Measurements from ENCODE around the gene ASPHD2.
"Not testable (repeated sequence)": the region's sequence is repeated elsewhere in the genome, so short reads cannot be mapped to it uniquely, and the experiment has no call there.

Gene ASPHD2

GRCh38 chr22:26398741-26399153 lies 30.3 kb upstream of the ASPHD2 start:
- H3K27ac ChIP-seq (ENCODE audit: low read length): no peak overlapping the region
- no peaks in the 10 kb centered on the region for H3K27me3 ChIP-seq (ENCODE audit: insufficient read depth, low read length)
- H3K4me1 ChIP-seq (ENCODE audit: insufficient read depth, low read length): no peaks in the 10 kb centered on the region
- no peak overlapping the region for H3K9ac ChIP-seq (ENCODE audit: low read depth, low read length)
- H3K4me3 ChIP-seq (ENCODE audit: low read length): no peak overlapping the region
- no peaks in the 10 kb centered on the region for H3K9me3 ChIP-seq (ENCODE audit: insufficient read depth, low read depth, low read length)
- no peaks in the 10 kb centered on the region for H3K36me3 ChIP-seq (ENCODE audit: insufficient read depth, low read depth, low read length)

DNA sequence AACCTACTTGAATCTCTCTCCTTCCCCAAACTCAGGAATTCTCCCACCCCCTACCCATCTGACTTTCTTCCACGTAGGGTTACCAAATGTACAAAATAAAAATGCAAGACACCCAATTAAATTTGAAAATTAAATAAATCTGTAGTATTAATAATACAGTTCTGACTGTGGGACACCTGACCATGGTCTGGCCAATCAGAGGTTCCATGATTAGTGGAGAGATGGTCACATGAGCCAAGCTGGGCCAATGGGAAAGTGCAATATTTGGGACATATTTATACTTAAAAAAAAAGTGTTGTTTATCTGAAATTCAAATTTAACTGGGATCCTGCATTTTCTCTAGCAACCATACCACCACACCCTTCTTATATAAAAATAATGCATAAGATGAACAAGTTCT lies 29.8 kb upstream of the ASPHD2 start:
- no peaks in the 10 kb centered on the region for H3K9me3 ChIP-seq (ENCODE audit: insufficient read depth, low read depth, low read length)
- no peak overlapping the region for H3K4me3 ChIP-seq (ENCODE audit: low read length)
- no peak overlapping the region for H3K9ac ChIP-seq (ENCODE audit: low read depth, low read length)
- H3K36me3 ChIP-seq (ENCODE audit: insufficient read depth, low read depth, low read length): no peaks in the 10 kb centered on the region
- no peaks in the 10 kb centered on the region for H3K4me1 ChIP-seq (ENCODE audit: insufficient read depth, low read length)
- no peak overlapping the region for H3K27ac ChIP-seq (ENCODE audit: low read length)
- H3K27me3 ChIP-seq (ENCODE audit: insufficient read depth, low read length): no peaks in the 10 kb centered on the region

DNA sequence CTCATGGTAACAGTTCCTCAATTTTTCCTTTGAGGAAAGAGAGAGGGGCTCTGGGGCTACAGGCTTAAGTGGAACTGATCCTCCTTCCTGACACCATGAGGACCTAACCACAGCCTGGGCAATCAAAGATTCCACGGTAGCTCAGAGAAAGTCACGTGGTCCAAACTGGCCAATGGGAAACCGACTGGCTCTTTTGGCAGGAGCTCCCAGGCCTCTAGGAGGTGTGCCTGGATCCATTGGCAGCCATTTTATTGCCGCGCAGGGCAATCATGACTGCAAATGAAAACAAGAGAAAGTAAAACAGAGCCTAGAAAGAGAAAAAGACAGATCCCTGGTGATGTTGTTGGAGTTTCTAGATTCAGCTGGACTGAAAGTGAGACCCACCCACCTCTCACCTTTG lies 27.3 kb upstream of the ASPHD2 start:
- Histone ChIP-seq H3K27me3 (ENCODE audit: insufficient read depth, low read length) (no peaks in the 10 kb centered on the region), H3K4me3 (ENCODE audit: low read length) (no peak overlapping the region), H3K27ac (ENCODE audit: low read length) (no peak overlapping the region)

DNA sequence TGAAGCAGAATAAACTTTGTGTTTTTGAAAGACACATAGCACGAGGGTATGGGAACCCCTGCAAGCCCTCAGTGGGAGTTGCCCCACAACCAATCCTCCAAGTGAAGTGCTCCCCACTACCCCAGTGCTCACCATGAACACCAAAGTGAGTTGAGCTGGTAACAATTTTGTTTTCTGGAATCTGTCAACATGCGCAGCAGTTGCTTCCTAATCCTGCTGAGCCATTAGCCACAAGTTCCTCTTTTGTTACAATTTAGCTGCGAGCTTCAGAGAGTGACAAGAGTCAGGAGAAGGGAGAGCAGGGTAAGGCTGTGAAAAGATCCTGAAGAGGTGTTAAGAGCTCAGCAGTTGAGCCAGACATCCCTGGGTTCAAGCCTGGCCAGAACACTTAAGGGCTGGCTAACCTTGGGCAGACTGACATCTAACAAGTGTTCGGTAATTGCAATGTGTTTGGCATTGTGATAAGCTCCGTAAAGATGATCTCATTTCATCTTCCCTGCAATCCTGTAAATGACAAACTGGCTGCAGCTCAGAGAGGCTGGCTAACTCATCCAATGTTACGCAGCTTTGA lies 24.1 kb upstream of the ASPHD2 start:
- Histone ChIP-seq H3K36me3 (ENCODE audit: insufficient read depth, low read depth, low read length) (no peaks in the 10 kb centered on the region), H3K9ac (ENCODE audit: low read depth, low read length) (no peak overlapping the region), H3K4me1 (ENCODE audit: insufficient read depth, low read length) (peaks cover 3% of the 10 kb centered on the region; the same call in 1 of the 2 replicates), H3K4me3 (ENCODE audit: low read length) (no peak overlapping the region), H3K27ac (ENCODE audit: low read length) (no peak overlapping the region), H3K27me3 (ENCODE audit: insufficient read depth, low read length) (no peaks in the 10 kb centered on the region), H3K9me3 (ENCODE audit: insufficient read depth, low read depth, low read length) (no peaks in the 10 kb centered on the region)

More for the DNA sequence above, 27.3 kb upstream of the ASPHD2 start:
- Histone ChIP-seq H3K9me3 (ENCODE audit: insufficient read depth, low read depth, low read length) (no peaks in the 10 kb centered on the region), H3K4me1 (ENCODE audit: insufficient read depth, low read length) (peaks cover 3% of the 10 kb centered on the region; the same call in 1 of the 2 replicates), H3K9ac (ENCODE audit: low read depth, low read length) (no peak overlapping the region), H3K36me3 (ENCODE audit: insufficient read depth, low read depth, low read length) (no peaks in the 10 kb centered on the region)

- no peaks in the 10 kb centered on the region for H3K27me3 ChIP-seq (ENCODE audit: insufficient read depth, low read length)
- H3K4me1 ChIP-seq (ENCODE audit: insufficient read depth, low read length): peaks cover 3% of the 10 kb centered on the region; the same call in 1 of the 2 replicates
- no peak overlapping the region for H3K9ac ChIP-seq (ENCODE audit: low read depth, low read length)
- no peak overlapping the region for H3K27ac ChIP-seq (ENCODE audit: low read length)
- H3K36me3 ChIP-seq (ENCODE audit: insufficient read depth, low read depth, low read length): no peaks in the 10 kb centered on the region
- no peaks in the 10 kb centered on the region for H3K9me3 ChIP-seq (ENCODE audit: insufficient read depth, low read depth, low read length)
- H3K4me3 ChIP-seq (ENCODE audit: low read length): no peak overlapping the region
Observed at GRCh38 chr22:26406118-26406517, 22.9 kb upstream of the ASPHD2 start.

GRCh38 chr22:26408562-26409220 lies 20.4 kb upstream of the ASPHD2 start:
- not testable (repeated sequence) for H3K4me3 ChIP-seq (ENCODE audit: low read length); H3K4me1 ChIP-seq (ENCODE audit: insufficient read depth, low read length); H3K9ac ChIP-seq (ENCODE audit: low read depth, low read length); H3K27ac ChIP-seq (ENCODE audit: low read length); H3K9me3 ChIP-seq (ENCODE audit: insufficient read depth, low read depth, low read length); H3K36me3 ChIP-seq (ENCODE audit: insufficient read depth, low read depth, low read length)
- peaks cover 13% of the 10 kb centered on the region; the same call in 1 of the 2 replicates for H3K27me3 ChIP-seq (ENCODE audit: insufficient read depth, low read length)

- H3K27me3 ChIP-seq (ENCODE audit: insufficient read depth, low read length): peaks cover 13% of the 10 kb centered on the region; the same call in 1 of the 2 replicates
- H3K4me3 ChIP-seq (ENCODE audit: low read length): no peak overlapping the region
- peaks cover 3% of the 10 kb centered on the region; the same call in 1 of the 2 replicates for H3K4me1 ChIP-seq (ENCODE audit: insufficient read depth, low read length)
- H3K27ac ChIP-seq (ENCODE audit: low read length): no peak overlapping the region
- H3K9ac ChIP-seq (ENCODE audit: low read depth, low read length): no peak overlapping the region
- H3K36me3 ChIP-seq (ENCODE audit: insufficient read depth, low read depth, low read length): no peaks in the 10 kb centered on the region
- no peaks in the 10 kb centered on the region for H3K9me3 ChIP-seq (ENCODE audit: insufficient read depth, low read depth, low read length)
Observed at GRCh38 chr22:26409719-26410335, 19.2 kb upstream of the ASPHD2 start.

DNA sequence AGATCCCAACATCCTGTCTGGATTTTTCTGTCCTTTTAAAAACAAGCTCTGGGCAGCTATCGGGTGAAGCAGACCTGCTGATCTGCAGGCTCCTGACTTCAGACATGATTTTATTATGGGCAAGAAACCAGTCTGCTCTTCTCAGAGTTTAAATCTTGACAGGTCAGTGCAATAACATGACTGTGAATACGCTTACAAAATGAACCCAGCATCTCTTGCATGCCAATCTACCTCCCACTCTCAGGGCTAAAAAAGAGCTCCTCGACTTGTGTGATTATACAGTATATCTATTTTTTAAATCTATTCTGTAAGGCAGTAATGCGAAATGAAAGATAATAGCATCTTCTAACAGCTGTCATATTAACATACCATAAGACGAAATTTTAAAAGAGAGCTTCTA lies 18.7 kb upstream of the ASPHD2 start:
- no peak overlapping the region for H3K4me3 ChIP-seq (ENCODE audit: low read length)
- no peaks in the 10 kb centered on the region for H3K36me3 ChIP-seq (ENCODE audit: insufficient read depth, low read depth, low read length)
- no peak overlapping the region for H3K27ac ChIP-seq (ENCODE audit: low read length)
- H3K27me3 ChIP-seq (ENCODE audit: insufficient read depth, low read length): peaks cover 13% of the 10 kb centered on the region; the same call in 1 of the 2 replicates
- no peaks in the 10 kb centered on the region; the same call in 1 of the 2 replicates for H3K4me1 ChIP-seq (ENCODE audit: insufficient read depth, low read length)
- no peak overlapping the region for H3K9ac ChIP-seq (ENCODE audit: low read depth, low read length)
- H3K9me3 ChIP-seq (ENCODE audit: insufficient read depth, low read depth, low read length): no peaks in the 10 kb centered on the region

DNA sequence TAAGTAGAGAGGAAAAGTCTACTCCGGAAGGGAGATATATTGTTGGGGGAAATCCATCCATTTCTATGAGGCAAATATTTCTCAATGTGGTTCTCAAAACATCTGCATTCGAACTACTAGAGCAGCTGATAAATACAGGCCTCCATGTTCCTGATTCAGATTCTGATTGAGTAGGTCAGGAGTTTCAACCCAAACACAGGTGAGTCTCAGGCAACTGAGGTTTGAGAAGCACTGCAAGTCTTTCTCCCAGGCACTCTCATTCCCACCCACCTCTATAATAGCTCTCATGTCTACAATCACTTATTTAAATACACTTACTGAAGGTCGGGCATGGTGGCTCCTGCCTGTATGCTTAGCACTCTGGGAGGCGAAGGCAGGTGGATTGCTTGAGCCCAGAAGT lies 14.7 kb upstream of the ASPHD2 start:
- H3K9me3 ChIP-seq (ENCODE audit: insufficient read depth, low read depth, low read length): no peaks in the 10 kb centered on the region
- H3K36me3 ChIP-seq (ENCODE audit: insufficient read depth, low read depth, low read length): no peaks in the 10 kb centered on the region
- no peak overlapping the region for H3K27ac ChIP-seq (ENCODE audit: low read length)
- no peak overlapping the region for H3K9ac ChIP-seq (ENCODE audit: low read depth, low read length)
- peaks cover 13% of the 10 kb centered on the region; the same call in 1 of the 2 replicates for H3K27me3 ChIP-seq (ENCODE audit: insufficient read depth, low read length)
- H3K4me1 ChIP-seq (ENCODE audit: insufficient read depth, low read length): peaks cover 12% of the 10 kb centered on the region; the same call in 1 of the 2 replicates
- H3K4me3 ChIP-seq (ENCODE audit: low read length): no peak overlapping the region

DNA sequence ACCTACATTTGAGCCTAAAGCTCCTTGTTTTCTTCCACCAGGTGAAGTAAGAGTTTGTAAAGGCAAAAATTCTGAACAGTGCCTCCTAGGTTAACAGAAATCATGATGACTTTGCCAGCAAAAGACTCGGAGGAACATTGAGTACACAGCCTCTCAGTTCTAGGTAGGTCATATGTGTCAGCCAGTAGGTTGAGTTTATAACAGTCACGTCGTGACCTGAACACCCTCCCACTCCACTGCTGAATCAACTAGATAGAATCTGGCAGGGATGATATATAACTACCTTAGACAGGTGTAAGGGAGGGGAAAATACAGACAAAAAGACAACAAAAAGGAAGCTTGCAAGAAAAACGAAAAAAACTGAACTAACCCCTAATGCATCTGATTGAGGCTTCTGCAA lies 12.8 kb upstream of the ASPHD2 start:
- Histone ChIP-seq H3K27me3 (ENCODE audit: insufficient read depth, low read length) (peaks cover 12% of the 10 kb centered on the region; the same call in 1 of the 2 replicates), H3K36me3 (ENCODE audit: insufficient read depth, low read depth, low read length) (no peaks in the 10 kb centered on the region), H3K9ac (ENCODE audit: low read depth, low read length) (no peak overlapping the region), H3K4me3 (ENCODE audit: low read length) (no peak overlapping the region), H3K9me3 (ENCODE audit: insufficient read depth, low read depth, low read length) (no peaks in the 10 kb centered on the region), H3K4me1 (ENCODE audit: insufficient read depth, low read length) (peaks cover 18% of the 10 kb centered on the region), H3K27ac (ENCODE audit: low read length) (no peak overlapping the region)

GRCh38 chr22:26416670-26417276 lies 12.3 kb upstream of the ASPHD2 start:
- Histone ChIP-seq H3K9ac (ENCODE audit: low read depth, low read length) (no peak overlapping the region), H3K4me3 (ENCODE audit: low read length) (no peak overlapping the region), H3K36me3 (ENCODE audit: insufficient read depth, low read depth, low read length) (no peaks in the 10 kb centered on the region), H3K9me3 (ENCODE audit: insufficient read depth, low read depth, low read length) (no peaks in the 10 kb centered on the region), H3K27me3 (ENCODE audit: insufficient read depth, low read length) (peaks cover 7% of the 10 kb centered on the region; the same call in 1 of the 2 replicates), H3K4me1 (ENCODE audit: insufficient read depth, low read length) (peaks cover 18% of the 10 kb centered on the region), H3K27ac (ENCODE audit: low read length) (no peak overlapping the region)

Data from iPS-20b (cell line).